H1 (cell line): ENCODE data around the gene DCPS. TPM values are rescaled to one million over a fixed set of nuclear protein-coding genes. Genes with fewer than 3 reads are reported as not detected.

Experiments
- CTCF ChIA-PET: fragments of 300-600 bp; sonication (Branson Sonifier 250); formaldehyde crosslinking; loops from one replicate; lab custom pipeline; 2021; ENCODE audit not compliant: partially characterized antibody; lab: Charles Lee
- POLR2A ChIA-PET: fragments of 300-600 bp; sonication (Branson Sonifier 250); formaldehyde crosslinking; loops from one replicate; lab custom pipeline; 2021; ENCODE audit warnings: inconsistent platforms; ENCODE audit not compliant: partially characterized antibody; lab: Charles Lee
- DNase-seq, 2 experiments: peaks; one replicate each; pipeline versions ENCODE4 v3.0.0 to v3.0.0-alpha.2; 2010 to 2022; ENCODE audit warnings: low spot score in 2 of 2, low read depth in 1 of 2, mixed read lengths in 1 of 2
- FAIRE-seq: peaks from 2 replicates; lab custom pipeline; 2011; peaks lifted over from hg19 to GRCh38; lab: Jason Lieb, UNC
- H2AFZ ChIP-seq: 2 replicates; pipeline ENCODE4 v1.8.1; 2012; ENCODE audit warnings: low read length, inconsistent platforms
- H2AK5ac ChIP-seq: 2 replicates; pipeline ENCODE4 v1.6.1; 2013; ENCODE audit warnings: low read depth, low read length
- H2BK120ac ChIP-seq: replicated peaks from 2 replicates; pipeline ENCODE3; 2013; ENCODE audit warnings: low read depth, low read length, inconsistent platforms
- H2BK12ac ChIP-seq: 2 replicates; pipeline ENCODE4 v1.6.1; 2013; ENCODE audit warnings: low read depth, low read length
- H2BK15ac ChIP-seq: 2 replicates; pipeline ENCODE4 v1.6.1; 2013; ENCODE audit warnings: low read length
- H2BK20ac ChIP-seq: 2 replicates; pipeline ENCODE4 v1.6.1; 2013; ENCODE audit warnings: low read length
- H2BK5ac ChIP-seq: 2 replicates; pipeline ENCODE4 v1.6.1; 2013; ENCODE audit warnings: low read depth, low read length
- H3K14ac ChIP-seq: 2 replicates; pipeline ENCODE4 v1.6.1; 2013; ENCODE audit warnings: inconsistent platforms; ENCODE audit not compliant: insufficient read length
- H3K18ac ChIP-seq: 2 replicates; pipeline ENCODE4 v1.6.1; 2013; ENCODE audit warnings: low read length; ENCODE audit errors: extremely low read depth
- H3K23ac ChIP-seq: 2 replicates; pipeline ENCODE4 v1.6.1; 2013; ENCODE audit warnings: inconsistent platforms; ENCODE audit not compliant: insufficient read length
- H3K23me2 ChIP-seq: 2 replicates; pipeline ENCODE4 v1.6.1; 2013; ENCODE audit warnings: low read depth, low read length
- H3K27ac ChIP-seq: 2 replicates; pipeline ENCODE4 v1.6.1; 2011; ENCODE audit warnings: low read depth, low read length, inconsistent platforms
- H3K27me3 ChIP-seq, 4 experiments: replicated peaks in 1 of 4; 1 replicate in 1 of 4; 2 replicates in 3 of 4; pipeline versions ENCODE4 v1.6.1 to v1.8.1; 2011 to 2013; ENCODE audit warnings: low read length in 3 of 4, mild to moderate bottlenecking in 3 of 4, inconsistent platforms in 2 of 4, mixed read lengths in 2 of 4, moderate library complexity in 1 of 4; ENCODE audit not compliant: control insufficient read depth in 3 of 4, insufficient read depth in 3 of 4; ENCODE audit errors: extremely low read depth in 1 of 4
- H3K36me3 ChIP-seq, 4 experiments: 2 replicates each; pipeline versions ENCODE4 v1.6.1 to v1.8.1; 2011 to 2013; ENCODE audit warnings: mild to moderate bottlenecking in 4 of 4, low read length in 3 of 4, moderate library complexity in 2 of 4, control low read depth in 1 of 4, inconsistent platforms in 1 of 4; ENCODE audit not compliant: insufficient read depth in 4 of 4, control insufficient read depth in 2 of 4
- H3K4ac ChIP-seq: replicated peaks from 2 replicates; pipeline ENCODE3; 2013; ENCODE audit warnings: low read length, low read depth, mixed read lengths, inconsistent platforms; ENCODE audit not compliant: insufficient read length
- H3K4me1 ChIP-seq, 4 experiments: replicated peaks in 1 of 4; 1 replicate in 1 of 4; 2 replicates in 3 of 4; pipeline versions ENCODE4 v1.6.1 to v1.8.1; 2011 to 2013; ENCODE audit warnings: low read length in 3 of 4, inconsistent platforms in 2 of 4, mixed read lengths in 1 of 4; ENCODE audit not compliant: insufficient read depth in 4 of 4, control insufficient read depth in 3 of 4
- H3K4me2 ChIP-seq, 2 experiments: 2 replicates each; pipeline versions ENCODE4 v1.6.1 to v1.8.1; 2011 to 2013; ENCODE audit warnings: low read depth in 2 of 2, low read length in 2 of 2, control low read depth in 1 of 2, inconsistent platforms in 1 of 2, mild to moderate bottlenecking in 1 of 2; ENCODE audit not compliant: insufficient read depth in 1 of 2
- H3K4me3 ChIP-seq, 4 experiments: fragments of 200-600, 300-600 bp in 1 of 4; sonication (generic), shearing (Covaris generic), sonication (Bioruptor Twin) in 1 of 4; 2 replicates each; pipeline versions ENCODE4 v1.5.1 to v1.8.1; 2011 to 2016; ENCODE audit warnings: low read length in 4 of 4, low read depth in 3 of 4, control low read depth in 2 of 4, inconsistent platforms in 2 of 4, mild to moderate bottlenecking in 2 of 4, mixed read lengths in 1 of 4, moderate library complexity in 1 of 4; ENCODE audit not compliant: insufficient read depth in 2 of 4; ENCODE audit errors: extremely low read depth in 1 of 4
- H3K56ac ChIP-seq: replicated peaks from 2 replicates; pipeline ENCODE3; 2013; ENCODE audit warnings: low read depth, mild to moderate bottlenecking, mixed read lengths, low read length, inconsistent platforms; ENCODE audit not compliant: insufficient read length
- H3K79me1 ChIP-seq: 2 replicates; pipeline ENCODE4 v1.6.1; 2013; ENCODE audit warnings: low read depth, low read length, control low read depth
- H3K79me2 ChIP-seq, 2 experiments: 2 replicates each; pipeline versions ENCODE4 v1.6.1 to v1.8.1; 2012 to 2013; ENCODE audit warnings: low read length in 2 of 2, mild to moderate bottlenecking in 2 of 2, inconsistent platforms in 1 of 2; ENCODE audit not compliant: insufficient read depth in 2 of 2, control insufficient read depth in 1 of 2
- H3K9ac ChIP-seq, 4 experiments: replicated peaks in 1 of 4; 1 replicate in 1 of 4; 2 replicates in 3 of 4; pipeline versions ENCODE4 v1.6.1 to v1.8.1; 2011 to 2013; ENCODE audit warnings: low read depth in 3 of 4, low read length in 3 of 4, control low read depth in 2 of 4, mild to moderate bottlenecking in 2 of 4, moderate library complexity in 2 of 4, inconsistent platforms in 1 of 4; ENCODE audit errors: extremely low read depth in 1 of 4
- H3K9me3 ChIP-seq, 2 experiments: 2 replicates each; pipeline versions ENCODE4 v1.6.1 to v1.8.1; 2012 to 2013; ENCODE audit warnings: mild to moderate bottlenecking in 2 of 2, moderate library complexity in 2 of 2, control low read depth in 1 of 2, inconsistent platforms in 1 of 2, low read depth in 1 of 2, low read length in 1 of 2, mixed read lengths in 1 of 2; ENCODE audit not compliant: insufficient read depth in 2 of 2
- H4K20me1 ChIP-seq, 2 experiments: replicated peaks in 1 of 2; 2 replicates each; pipeline versions ENCODE3 to v1.8.1; 2011 to 2013; ENCODE audit warnings: inconsistent platforms in 2 of 2, low read length in 2 of 2, mild to moderate bottlenecking in 1 of 2; ENCODE audit not compliant: insufficient read depth in 2 of 2, control insufficient read depth in 1 of 2
- H4K5ac ChIP-seq: 2 replicates; pipeline ENCODE4 v1.6.1; 2013; ENCODE audit warnings: low read length, low read depth, mixed read lengths, inconsistent platforms; ENCODE audit not compliant: insufficient read length
- H4K8ac ChIP-seq: 2 replicates; pipeline ENCODE4 v1.8.0; 2013; ENCODE audit warnings: mild to moderate bottlenecking, moderate library complexity, low read length, inconsistent platforms; ENCODE audit not compliant: insufficient read depth; ENCODE audit errors: extremely low read depth
- H4K91ac ChIP-seq: replicated peaks from 2 replicates; pipeline ENCODE3; 2013; ENCODE audit warnings: low read length, mixed read lengths, inconsistent platforms; ENCODE audit not compliant: insufficient read length
- RAD21 ChIP-seq, 2 experiments: IDR thresholded peaks in 1 of 2; conservative IDR thresholded peaks in 1 of 2; 2 replicates each; pipeline ENCODE4 v1.6.1; 2011; ENCODE audit warnings: low read depth in 2 of 2, low read length in 2 of 2, improper control_type of control experiment in 1 of 2, inconsistent platforms in 1 of 2, mild to moderate bottlenecking in 1 of 2, moderate library complexity in 1 of 2
- TAF1 ChIP-seq: IDR thresholded peaks from 2 replicates; pipeline ENCODE4 v1.6.1; 2011; ENCODE audit warnings: mild to moderate bottlenecking, low read depth, low read length
- TCF12 ChIP-seq: IDR thresholded peaks from 2 replicates; pipeline ENCODE4 v1.6.1; 2011; ENCODE audit warnings: low read depth, mild to moderate bottlenecking, low read length
- WGBS, 2 experiments: shearing (Covaris generic) in 1 of 2; methylation state at CpG; one replicate each; pipeline versions ENCODE4 v1.1.6 to v1.1.7; 2013 to 2015; ENCODE audit warnings: low lambda C conversion rate in 2 of 2, mixed read lengths in 2 of 2, inconsistent platforms in 1 of 2, low coverage in 1 of 2, missing lambda C conversion rate in 1 of 2; ENCODE audit not compliant: insufficient replicate concordance in 2 of 2, insufficient coverage in 1 of 2, insufficient read length in 1 of 2; ENCODE audit errors: extremely low coverage in 1 of 2, missing lambda C conversion rate in 1 of 2; 5-methylcytosine and 5-hydroxymethylcytosine counted together
- polyA plus RNA-seq, 7 experiments: library from polyadenylated mRNA; depleted of rRNA in 3 of 7; stranded (reverse) in 5 of 7; unstranded in 2 of 7; fragments of >200 nt in 5 of 7; fragments of 200-250 nt in 2 of 7; gene quantifications; 1 replicate in 5 of 7; 2 replicates in 1 of 7; 4 replicates in 1 of 7; pipeline versions ENCODE4 v1.2.1 to v1.2.3, GENCODE V29; 2011 to 2013; ENCODE audit warnings: missing spikeins in 2 of 7, mixed read lengths in 2 of 7
- total RNA-seq: library from RNA; stranded (reverse); fragmentation: NEBNext Ultra II Directional; extraction: Animal tissue kit (Norgen Biotek cat#: 25700); gene quantifications from 2 replicates; pipeline ENCODE4 v1.2.1, GENCODE V29; 2021
- TF ChIP-seq, protein P1 (sequence below): IDR thresholded peaks from 2 replicates; pipeline ENCODE4 v1.6.1; 2012; ENCODE audit warnings: inconsistent platforms

Gene DCPS
- total and polyA plus RNA-seq, 2 of the 8 experiments (the other 6 are each of a cell fraction or from before 2014, with no cell fraction given): 24.6 to 55.2 TPM

DNA sequence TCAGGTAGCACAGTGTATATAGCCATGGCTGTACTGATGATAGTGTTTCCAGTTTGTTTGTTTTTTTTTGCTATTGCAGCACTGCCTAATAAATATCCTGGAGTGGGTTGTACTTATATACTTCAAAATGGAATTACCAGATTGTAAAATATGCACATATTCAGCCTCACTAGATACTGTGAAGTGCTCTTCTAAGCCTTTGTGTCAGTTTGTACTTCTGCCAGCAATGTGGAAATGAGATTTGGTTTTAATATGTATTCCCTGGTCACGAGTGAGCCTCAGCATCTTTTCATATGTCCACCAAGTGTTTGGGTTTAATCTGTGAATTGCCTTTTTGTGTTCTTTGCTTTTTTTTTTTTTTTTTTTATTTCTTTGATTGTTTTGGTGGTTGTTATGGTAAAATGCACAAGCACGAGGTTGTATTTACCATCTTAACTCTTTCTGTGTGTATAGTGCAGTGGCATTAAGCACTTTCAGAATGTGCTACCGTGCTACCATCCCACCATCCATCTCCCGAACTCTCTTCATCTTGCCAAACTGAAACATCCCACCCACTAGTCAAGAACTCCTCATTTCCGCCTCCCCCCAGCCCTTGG is 86.5 kb downstream of the DCPS start:
- Histone ChIP-seq H3K23me2 (no peaks in the 10 kb centered on the region), H3K79me2 (peaks cover 0 to 3% of the 10 kb centered on the region in 2 experiments; a peak in 1 of 4 replicates), H3K4me2 (no peak overlapping the region), H2BK12ac (no peak overlapping the region), H2AFZ (no peak overlapping the region), H3K23ac (no peak overlapping the region), H2BK15ac (no peak overlapping the region), H3K14ac (no peak overlapping the region), H3K18ac (no peak overlapping the region), H3K4ac (no peak overlapping the region), H3K79me1 (peaks cover 6% of the 10 kb centered on the region), H2BK20ac (no peak overlapping the region), H3K4me3 (no peak overlapping the region), H4K8ac (no peak overlapping the region), H4K20me1 (peaks cover 4 to 5% of the 10 kb centered on the region in 2 experiments), H2BK5ac (no peak overlapping the region), H4K5ac (no peak overlapping the region), H2AK5ac (no peak overlapping the region), H3K27ac (no peak overlapping the region), H3K9me3 (no peaks in the 10 kb centered on the region), H2BK120ac (no peak overlapping the region), H3K36me3 (no peaks in the 10 kb centered on the region), H3K4me1 (peaks cover 0 to 11% (median 3%) of the 10 kb centered on the region in 4 experiments; a peak in 6 of 7 replicates), H4K91ac (no peak overlapping the region), H3K56ac (no peak overlapping the region), H3K9ac (no peak overlapping the region), H3K27me3 (no peaks in the 10 kb centered on the region)
- DNase-seq (no peak), FAIRE-seq (no peak)
- ChIA-PET CTCF (interaction anchor here (0.6 to 1.6 kb wide), 6 partner anchors 10 to 450 kb away, joined by 3 read pairs; no protein-coding TSS in a partner anchor), POLR2A (interaction anchor here (0.6 to 0.7 kb wide), 2 partner anchors 100 to 995 kb away, joined by 3 read pairs; no protein-coding TSS in a partner anchor)
- TF ChIP-seq TCF12 (no peak), TAF1 (no peak), RAD21 (IDR thresholded peaks at IDR 0.05 in 1 of 2, conservative IDR thresholded peaks at IDR 0.05 in 1 of 2; ENCODE audit: low read depth in 2 of 2, low read length in 2 of 2) (no peak)
- TF ChIP-seq, protein P1, sequence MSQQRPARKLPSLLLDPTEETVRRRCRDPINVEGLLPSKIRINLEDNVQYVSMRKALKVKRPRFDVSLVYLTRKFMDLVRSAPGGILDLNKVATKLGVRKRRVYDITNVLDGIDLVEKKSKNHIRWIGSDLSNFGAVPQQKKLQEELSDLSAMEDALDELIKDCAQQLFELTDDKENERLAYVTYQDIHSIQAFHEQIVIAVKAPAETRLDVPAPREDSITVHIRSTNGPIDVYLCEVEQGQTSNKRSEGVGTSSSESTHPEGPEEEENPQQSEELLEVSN: no peak
- 71% methylated on average over 5 of the region's 5 CpGs; no CpG with 5 or more reads in 1 of the 2 experiments for WGBS, 2 experiments
